ENCODE data around the gene PTPRD. TPM values are rescaled to one million over a fixed set of nuclear protein-coding genes. Genes with fewer than 3 reads are reported as not detected.

The PTPRD gene
- total RNA-seq, 1 donor from 2014 or later: 136 TPM

- Mint-ChIP-seq H3K4me3 (no peak overlapping the region), H3K4me1 (peaks cover 9% of the 10 kb centered on the region), H3K27ac (no peak overlapping the region), H3K9me3 (no peaks in the 10 kb centered on the region), H3K36me3 (no peaks in the 10 kb centered on the region), H3K27me3 (ENCODE audit: insufficient read depth, low read depth) (no peaks in the 10 kb centered on the region)
- Histone ChIP-seq H3K4me1 (peaks cover 36% of the 10 kb centered on the region), H3K27me3 (no peaks in the 10 kb centered on the region), H2AFZ (replicated peaks) (no peak overlapping the region), H3K9me3 (ENCODE audit: low read depth) (no peaks in the 10 kb centered on the region), H3F3A (ENCODE audit: low read depth) (peaks cover 9% of the 10 kb centered on the region), H3K4me2 (no peak overlapping the region), H4K20me1 (ENCODE audit: low read depth) (no peaks in the 10 kb centered on the region), H3K4me3 (no peak overlapping the region), H3K9ac (no peak overlapping the region), H3K36me3 (no peaks in the 10 kb centered on the region), H3K27ac (peak overlapping the region; percentile 57), H3K79me2 (ENCODE audit: low read depth) (no peaks in the 10 kb centered on the region)
- TF ChIP-seq CTCF (IDR thresholded peaks at IDR 0.05): no peak
- TF ChIP-seq EZH2phosphoT487 (IDR thresholded peaks at IDR 0.05): no peak
- no peak for TF ChIP-seq EZH2 (IDR thresholded peaks at IDR 0.05)
- DNase-seq (ENCODE audit: low spot score): no peak
Observed at GRCh38 chr9:10009401-10009800, 603.4 kb downstream of the PTPRD start.

GRCh38 chr9:10008101-10008799, 604.6 kb downstream of the PTPRD start:
- Mint-ChIP-seq H3K36me3 (no peaks in the 10 kb centered on the region), H3K27ac (no peak overlapping the region), H3K27me3 (ENCODE audit: insufficient read depth, low read depth) (no peaks in the 10 kb centered on the region), H3K9me3 (no peaks in the 10 kb centered on the region), H3K4me1 (peaks cover 9% of the 10 kb centered on the region), H3K4me3 (no peak overlapping the region)
- H3K4me1 ChIP-seq: peaks cover 36% of the 10 kb centered on the region
- H3K9ac ChIP-seq: no peak overlapping the region
- no peak overlapping the region for H3K4me3 ChIP-seq
- no peaks in the 10 kb centered on the region for H3K79me2 ChIP-seq (ENCODE audit: low read depth)
- peak overlapping the region; percentile 41 for H3K4me2 ChIP-seq
- H2AFZ ChIP-seq (replicated peaks): no peak overlapping the region
- H3F3A ChIP-seq (ENCODE audit: low read depth): peaks cover 9% of the 10 kb centered on the region
- peak; percentile 87 for DNase-seq (ENCODE audit: low spot score)
- no peaks in the 10 kb centered on the region for H3K27me3 ChIP-seq
- H3K9me3 ChIP-seq (ENCODE audit: low read depth): no peaks in the 10 kb centered on the region
- TF ChIP-seq EZH2 (IDR thresholded peaks at IDR 0.05): no peak
- no peaks in the 10 kb centered on the region for H4K20me1 ChIP-seq (ENCODE audit: low read depth)
- no peaks in the 10 kb centered on the region for H3K36me3 ChIP-seq
- no peak overlapping the region for H3K27ac ChIP-seq

GRCh38 chr9:10007356-10007755, 605.4 kb downstream of the PTPRD start:
- no peaks in the 10 kb centered on the region for H3K36me3 ChIP-seq
- Mint-ChIP-seq H3K36me3 (no peaks in the 10 kb centered on the region), H3K4me1 (peaks cover 9% of the 10 kb centered on the region), H3K27me3 (ENCODE audit: insufficient read depth, low read depth) (no peaks in the 10 kb centered on the region), H3K4me3 (no peak overlapping the region), H3K9me3 (no peaks in the 10 kb centered on the region), H3K27ac (no peak overlapping the region)
- no peak overlapping the region for H3K4me2 ChIP-seq
- H3F3A ChIP-seq (ENCODE audit: low read depth): peaks cover 9% of the 10 kb centered on the region
- DNase-seq (ENCODE audit: low spot score): no peak
- TF ChIP-seq CTCF (IDR thresholded peaks at IDR 0.05) (no peak), EZH2 (IDR thresholded peaks at IDR 0.05) (no peak), EZH2phosphoT487 (IDR thresholded peaks at IDR 0.05) (no peak)
- no peak overlapping the region for H3K4me3 ChIP-seq
- H2AFZ ChIP-seq (replicated peaks): no peak overlapping the region
- no peaks in the 10 kb centered on the region for H3K79me2 ChIP-seq (ENCODE audit: low read depth)
- H3K9me3 ChIP-seq (ENCODE audit: low read depth): no peaks in the 10 kb centered on the region
- peaks cover 36% of the 10 kb centered on the region for H3K4me1 ChIP-seq
- no peak overlapping the region for H3K27ac ChIP-seq
- H3K9ac ChIP-seq: no peak overlapping the region
- no peaks in the 10 kb centered on the region for H3K27me3 ChIP-seq
- H4K20me1 ChIP-seq (ENCODE audit: low read depth): no peaks in the 10 kb centered on the region

GRCh38 chr9:10005206-10005605, 607.6 kb downstream of the PTPRD start:
- no peaks in the 10 kb centered on the region for H3K27me3 Mint-ChIP-seq (ENCODE audit: insufficient read depth, low read depth)
- H3K36me3 ChIP-seq: no peaks in the 10 kb centered on the region
- no peak overlapping the region for H3K4me2 ChIP-seq

More at GRCh38 chr9:10005206-10005605, 607.6 kb downstream of the PTPRD start:
- H3K4me1 ChIP-seq: peaks cover 24% of the 10 kb centered on the region
- Mint-ChIP-seq H3K9me3 (no peaks in the 10 kb centered on the region), H3K36me3 (no peaks in the 10 kb centered on the region), H3K27ac (no peak overlapping the region), H3K4me3 (no peak overlapping the region), H3K4me1 (peaks cover 9% of the 10 kb centered on the region)
- peaks cover 9% of the 10 kb centered on the region for H3F3A ChIP-seq (ENCODE audit: low read depth)
- no peak for DNase-seq (ENCODE audit: low spot score)
- no peaks in the 10 kb centered on the region for H4K20me1 ChIP-seq (ENCODE audit: low read depth)
- H3K27me3 ChIP-seq: no peaks in the 10 kb centered on the region
- peak overlapping the region; percentile 20 for H2AFZ ChIP-seq (replicated peaks)
- TF ChIP-seq EZH2 (IDR thresholded peaks at IDR 0.05) (no peak), EZH2phosphoT487 (IDR thresholded peaks at IDR 0.05) (no peak), CTCF (IDR thresholded peaks at IDR 0.05) (no peak)
- H3K79me2 ChIP-seq (ENCODE audit: low read depth): no peaks in the 10 kb centered on the region
- no peaks in the 10 kb centered on the region for H3K9me3 ChIP-seq (ENCODE audit: low read depth)
- H3K9ac ChIP-seq: no peak overlapping the region
- H3K4me3 ChIP-seq: no peak overlapping the region
- no peak overlapping the region for H3K27ac ChIP-seq

Measured in neural progenitor cell (in vitro differentiated cells).